Kasumi-1 (cell line): Measurements from ENCODE around the gene DUOX2.
A peak's percentile ranks its signal among the peaks of the same experiment; 100 is the strongest.
"Not testable (repeated sequence)": the region's sequence is repeated elsewhere in the genome, so short reads cannot be mapped to it uniquely, and the experiment has no call there.

ENCODE experiments used
- DNase-seq, 2 experiments: peaks; one replicate each; lab custom pipeline; 2025; lab: John Stamatoyannopoulos, UW

DUOX2 gene

GRCh38 chr15:45073602-45074001 is 40.4 kb downstream of the DUOX2 start:
- DNase-seq, result not testable (repeated sequence)

- DNase-seq, result not testable (repeated sequence)
Observed at GRCh38 chr15:45069942-45070360, 44.0 kb downstream of the DUOX2 start.

- DNase-seq, result no peak
Observed at GRCh38 chr15:45064386-45064785, 49.6 kb downstream of the DUOX2 start.

- not testable (repeated sequence) for DNase-seq
Observed at GRCh38 chr15:45062301-45062700, 51.7 kb downstream of the DUOX2 start.

- DNase-seq, result not testable (repeated sequence)
Observed at GRCh38 chr15:45058690-45059675, 55.0 kb downstream of the DUOX2 start.

GRCh38 chr15:45052676-45053075 is 61.3 kb downstream of the DUOX2 start:
- not testable (repeated sequence) for DNase-seq

- DNase-seq, result no peak
Observed at GRCh38 chr15:45050587-45050986, 63.4 kb downstream of the DUOX2 start.

GRCh38 chr15:45048794-45049631 is 65.0 kb downstream of the DUOX2 start:
- peak; percentile 82 to 87 for DNase-seq

- DNase-seq, result not testable (repeated sequence)
Observed at GRCh38 chr15:45048449-45048793, 65.6 kb downstream of the DUOX2 start.

- not testable (repeated sequence) for DNase-seq
Observed at GRCh38 chr15:45044270-45044669, 69.7 kb downstream of the DUOX2 start.

GRCh38 chr15:45042859-45043258 is 71.1 kb downstream of the DUOX2 start:
- DNase-seq, result not testable (repeated sequence)
